GM18909 (cell line): ENCODE measurements around the gene FBXW8.

Experiments used
- ATAC-seq: cut with Tn5 transposase; IDR thresholded peaks from one replicate; pipeline ENCODE4 v1.9.1; 2021; ENCODE audit warnings: mild to moderate bottlenecking; ENCODE audit not compliant: unreplicated experiment, poor library complexity

Gene FBXW8

DNA sequence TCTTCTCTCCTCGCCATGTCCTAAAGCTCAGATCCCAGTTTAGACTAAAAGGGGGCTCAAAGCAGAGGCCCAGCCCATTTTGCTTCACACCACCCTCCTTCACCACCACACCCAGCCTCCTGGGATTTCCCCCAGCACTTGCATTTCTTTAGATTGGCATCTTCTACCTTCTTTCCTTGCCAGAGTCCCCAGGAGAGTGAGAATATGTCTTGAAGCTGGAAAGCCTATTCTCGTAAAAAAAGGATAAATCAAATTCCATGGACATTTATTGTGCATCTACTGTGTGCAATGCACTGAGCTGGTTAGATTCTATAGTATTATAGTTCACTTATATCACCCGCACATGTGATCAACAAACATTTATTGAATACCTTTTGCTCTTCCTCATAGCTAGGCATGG lies 10.2 kb downstream of the FBXW8 start:
- no peak for ATAC-seq

DNA sequence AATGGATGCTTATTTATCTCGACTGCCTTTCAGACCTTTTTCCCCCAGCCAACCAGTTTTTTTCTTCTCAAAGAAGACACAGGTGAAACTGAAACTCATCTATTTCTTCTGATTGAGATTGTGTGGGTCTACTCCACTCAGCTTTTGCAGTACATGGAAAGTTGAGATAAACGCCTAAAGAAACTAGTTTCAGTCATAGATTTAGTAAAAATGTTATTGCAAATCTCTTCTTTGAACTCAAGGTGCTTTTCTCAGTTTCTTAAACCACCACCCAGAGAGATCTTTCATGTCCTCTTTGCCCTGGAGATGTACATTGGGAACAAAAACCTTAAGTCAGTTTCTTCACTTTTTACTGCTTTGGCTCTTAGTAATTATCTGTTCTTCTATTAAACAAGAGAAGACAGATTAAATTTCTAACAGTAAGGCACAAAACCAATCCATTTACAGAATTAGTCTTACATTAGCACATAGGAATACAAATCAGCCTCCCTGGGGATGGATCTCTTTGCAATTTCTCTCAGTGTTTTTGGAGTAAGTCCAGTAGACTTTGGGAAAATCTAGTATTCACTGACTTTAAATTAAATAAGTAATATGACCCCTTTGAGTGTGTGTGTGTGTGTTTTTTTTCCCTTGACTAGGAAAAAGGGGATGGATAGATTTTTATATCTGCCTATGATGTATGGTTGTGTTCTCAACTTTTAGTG lies 11.6 kb downstream of the FBXW8 start:
- peak; percentile 57 for ATAC-seq

DNA sequence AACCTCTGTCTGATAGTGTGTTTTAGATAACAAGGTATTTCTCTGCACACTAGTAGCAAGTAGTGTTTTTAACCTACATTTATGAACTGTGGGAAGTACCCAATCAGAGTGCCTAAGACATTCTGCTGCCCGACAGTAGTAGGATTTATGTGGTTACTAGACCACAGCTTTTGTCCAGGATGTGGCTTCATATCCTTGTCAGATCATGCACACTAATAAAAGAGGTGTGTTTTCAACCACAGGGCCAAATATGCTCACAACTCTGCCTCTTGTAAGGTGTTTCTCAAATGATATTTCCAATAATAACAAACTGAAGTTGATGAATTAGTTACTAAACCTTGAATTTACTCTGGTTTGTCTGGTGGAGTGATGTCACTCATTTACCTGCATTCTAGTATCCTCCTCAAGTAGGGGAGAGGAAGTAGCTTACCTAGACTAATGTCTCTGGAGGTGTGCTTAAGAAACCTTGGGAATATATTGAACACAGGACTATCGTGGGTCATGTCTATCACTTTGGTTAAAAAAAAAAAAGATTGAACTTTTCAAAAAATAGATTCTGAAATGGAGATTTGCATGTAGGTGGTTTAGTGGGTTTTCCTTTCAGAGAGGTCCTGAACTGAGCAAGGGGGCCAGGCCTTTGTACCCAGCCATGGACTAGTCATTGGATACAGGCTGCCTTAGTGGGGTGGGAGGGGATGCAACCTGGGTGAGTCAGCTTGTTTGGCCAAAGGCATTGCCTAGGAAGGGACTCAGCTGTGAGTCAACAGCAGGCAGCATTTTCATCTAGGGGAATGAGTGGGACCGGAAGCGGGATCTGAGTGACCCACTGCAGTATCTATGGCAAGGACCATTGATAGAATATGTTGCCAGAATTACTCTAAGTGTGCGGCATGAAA lies 14.1 kb downstream of the FBXW8 start:
- peak; percentile 77 for ATAC-seq

DNA sequence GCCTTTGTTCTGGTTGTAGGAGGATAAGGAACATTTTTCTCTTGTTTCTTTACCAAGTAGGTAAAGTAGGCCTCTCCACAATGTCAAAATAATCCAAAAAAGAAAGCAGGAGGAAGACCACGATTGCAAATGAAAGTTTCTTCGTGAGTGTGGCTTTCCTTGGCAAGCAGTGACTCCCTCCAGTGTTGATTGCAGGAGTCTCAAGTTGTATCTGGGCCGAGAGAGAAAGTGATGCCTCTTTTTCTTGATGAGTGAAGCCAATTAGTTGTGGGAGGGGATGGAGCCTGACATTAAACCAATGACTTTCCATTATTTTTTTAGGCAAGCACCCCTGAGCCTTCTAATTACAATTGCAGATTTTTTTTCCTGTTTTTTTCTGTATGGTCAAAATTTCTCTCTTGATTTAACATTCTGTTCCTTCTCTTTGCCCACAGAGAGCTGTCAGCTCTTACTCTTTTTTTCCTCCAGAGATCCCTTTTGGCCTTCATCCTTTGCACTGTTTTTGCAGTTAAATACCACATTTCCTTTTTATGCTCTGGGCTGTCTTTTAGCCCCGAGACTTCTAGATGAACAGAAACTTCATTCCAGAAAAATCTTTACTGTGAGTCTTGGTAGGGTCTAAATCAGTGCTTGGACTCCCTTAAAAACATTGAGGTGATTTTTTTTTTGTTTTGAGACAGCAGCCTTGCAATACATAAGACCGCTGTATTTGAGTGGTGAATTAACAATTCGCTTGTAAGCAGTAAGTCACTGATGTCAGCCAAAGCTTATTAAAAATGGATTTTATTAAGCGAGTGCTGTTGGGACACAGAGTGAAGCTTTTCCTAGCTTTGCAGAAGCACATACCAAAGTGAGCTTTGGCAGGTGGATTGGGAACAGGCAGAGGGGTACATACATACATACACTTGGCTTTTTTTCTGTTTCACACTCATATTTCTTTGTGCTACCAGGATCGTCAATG lies 15.8 kb downstream of the FBXW8 start:
- ATAC-seq: no peak

DNA sequence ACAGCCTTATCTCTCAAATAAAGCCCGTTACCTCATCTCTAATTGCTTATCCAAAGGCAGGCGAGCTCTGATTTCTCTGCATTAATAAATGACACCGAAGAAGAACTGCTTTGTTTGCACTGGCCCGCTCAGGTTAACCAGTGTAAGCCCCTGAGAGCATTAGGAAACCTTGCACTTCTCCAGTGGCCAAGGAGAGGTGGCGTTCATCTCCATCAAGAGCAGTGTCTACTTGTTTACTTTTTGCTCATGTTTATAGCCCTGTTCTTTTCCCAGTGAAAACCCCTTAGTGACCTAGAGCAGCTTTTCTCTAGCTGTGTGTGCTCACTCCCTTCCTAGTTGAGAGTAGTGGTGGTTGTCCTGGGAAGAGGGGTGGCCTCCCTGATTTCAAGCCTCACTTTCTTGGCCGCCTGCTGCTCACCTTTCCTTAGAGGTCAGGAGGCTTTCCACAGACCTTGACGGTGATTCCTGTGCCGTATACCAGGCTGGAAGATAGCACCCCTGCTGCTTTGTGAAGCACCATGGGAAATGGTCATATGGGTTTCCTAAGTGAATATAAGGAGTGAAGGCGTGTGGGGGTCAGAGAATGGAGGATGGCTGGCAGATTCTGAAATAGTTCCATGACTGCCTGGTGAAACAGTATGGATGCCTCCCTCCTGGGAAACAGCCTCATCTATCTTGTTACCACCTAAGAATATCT lies 16.6 kb downstream of the FBXW8 start:
- ATAC-seq: no peak

DNA sequence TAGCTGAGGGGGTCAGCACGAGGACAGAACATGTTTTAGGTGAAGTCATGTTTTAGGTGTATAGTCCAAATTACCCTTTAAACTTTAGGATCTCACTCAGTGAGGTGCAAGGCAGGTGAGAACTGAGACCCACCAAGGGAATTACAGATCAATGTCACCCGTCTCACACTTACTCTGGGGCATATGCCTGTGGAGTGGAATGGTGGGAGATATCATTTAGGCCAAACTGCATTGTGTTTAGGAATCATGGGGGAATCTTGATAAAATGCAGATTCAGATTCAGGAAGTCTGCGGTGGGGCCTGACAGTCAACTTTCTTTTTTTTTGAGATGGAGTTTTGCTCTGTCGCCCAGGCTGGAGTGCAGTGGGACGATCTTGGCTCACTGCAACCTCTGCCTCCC lies 17.8 kb downstream of the FBXW8 start:
- no peak for ATAC-seq

DNA sequence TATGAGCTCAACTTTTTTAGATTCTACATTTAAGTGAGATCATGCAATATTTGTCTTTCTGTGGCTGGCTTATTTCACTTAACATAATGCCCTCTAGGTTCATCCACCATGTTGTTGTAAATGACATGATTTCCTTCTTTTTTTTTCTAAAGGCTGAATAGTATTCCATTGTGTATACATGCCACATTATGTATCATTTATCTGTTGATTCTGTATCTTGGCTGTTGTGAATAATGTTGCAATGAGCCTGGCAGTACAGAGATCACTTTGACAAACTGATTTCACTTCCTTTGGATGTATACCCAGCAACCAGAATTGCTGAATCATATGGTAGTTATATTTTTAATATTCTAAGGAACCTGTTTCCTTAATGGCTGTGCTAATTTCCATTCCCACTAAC lies 19.1 kb downstream of the FBXW8 start:
- no peak for ATAC-seq

DNA sequence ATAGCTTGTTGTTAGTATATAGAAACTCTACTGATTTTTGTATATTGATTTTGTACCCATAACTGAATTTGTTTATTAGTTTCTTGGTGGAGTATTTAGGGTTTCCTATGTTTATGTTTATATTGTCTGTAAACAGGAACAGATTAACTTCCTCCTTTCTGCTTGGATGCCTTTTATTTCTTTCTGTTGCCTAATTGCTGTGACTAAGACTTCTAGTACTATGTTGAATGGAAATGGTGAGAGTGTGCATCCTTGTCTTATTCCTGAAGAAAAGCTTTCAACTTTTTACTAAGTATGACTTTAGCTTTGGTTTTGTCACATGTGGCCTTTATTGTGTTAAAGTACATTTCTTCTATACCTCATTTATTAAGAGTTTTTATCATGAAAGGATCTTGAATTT lies 20.9 kb downstream of the FBXW8 start:
- ATAC-seq: no peak

DNA sequence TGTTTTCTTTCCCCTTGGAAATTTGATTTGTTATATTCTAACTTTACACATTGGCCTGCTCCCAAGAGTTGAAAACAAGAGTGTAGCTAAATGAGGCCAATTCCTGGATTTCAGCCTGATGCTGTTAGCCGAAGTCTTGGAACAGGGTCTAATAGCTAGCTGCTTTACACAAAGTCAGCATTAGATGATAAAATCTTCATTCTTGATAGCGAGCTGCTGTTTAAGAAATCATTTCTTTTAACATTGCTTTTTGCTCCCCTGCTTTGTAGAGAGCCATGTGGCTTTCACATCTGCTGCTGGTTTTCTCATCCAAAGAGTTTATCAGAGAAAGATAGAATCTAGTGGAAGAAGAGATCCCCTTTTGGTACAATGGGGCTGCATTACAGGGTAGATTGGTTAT lies 22.3 kb downstream of the FBXW8 start:
- no peak for ATAC-seq

DNA sequence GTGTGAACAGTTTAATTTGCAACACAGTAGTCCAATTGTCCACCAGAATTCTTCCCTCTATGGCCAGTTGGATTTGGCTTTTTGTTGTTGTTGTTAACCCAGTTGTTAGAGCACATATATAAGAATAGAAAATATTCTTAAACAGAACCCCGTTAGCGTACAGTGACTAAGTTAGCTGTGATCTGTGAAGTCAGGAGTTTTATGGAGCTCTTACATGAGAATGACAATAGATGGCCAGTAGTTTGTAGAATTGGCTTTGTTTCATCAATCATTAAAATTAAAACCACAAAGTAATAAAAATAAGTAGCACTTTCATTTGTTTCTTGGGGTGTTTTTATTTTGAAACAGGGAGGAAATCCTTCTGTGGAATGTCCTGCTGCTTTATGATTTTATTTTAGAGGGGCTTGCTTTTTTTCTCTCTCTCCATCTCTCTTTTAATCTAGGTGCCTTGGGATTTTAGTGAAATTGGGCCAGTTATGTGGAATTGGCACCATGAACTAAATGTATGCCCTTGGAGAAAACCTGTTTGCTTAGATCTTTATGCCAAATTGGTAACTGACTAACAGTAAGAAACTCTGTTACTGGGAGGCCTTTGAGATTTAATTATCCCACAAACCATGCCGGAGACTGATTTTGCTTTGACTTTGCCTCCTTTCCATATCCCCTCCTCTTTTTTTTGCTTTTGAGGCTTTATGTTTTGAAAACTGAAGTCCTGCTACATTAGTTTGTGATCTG lies 22.9 kb downstream of the FBXW8 start:
- ATAC-seq: no peak

DNA sequence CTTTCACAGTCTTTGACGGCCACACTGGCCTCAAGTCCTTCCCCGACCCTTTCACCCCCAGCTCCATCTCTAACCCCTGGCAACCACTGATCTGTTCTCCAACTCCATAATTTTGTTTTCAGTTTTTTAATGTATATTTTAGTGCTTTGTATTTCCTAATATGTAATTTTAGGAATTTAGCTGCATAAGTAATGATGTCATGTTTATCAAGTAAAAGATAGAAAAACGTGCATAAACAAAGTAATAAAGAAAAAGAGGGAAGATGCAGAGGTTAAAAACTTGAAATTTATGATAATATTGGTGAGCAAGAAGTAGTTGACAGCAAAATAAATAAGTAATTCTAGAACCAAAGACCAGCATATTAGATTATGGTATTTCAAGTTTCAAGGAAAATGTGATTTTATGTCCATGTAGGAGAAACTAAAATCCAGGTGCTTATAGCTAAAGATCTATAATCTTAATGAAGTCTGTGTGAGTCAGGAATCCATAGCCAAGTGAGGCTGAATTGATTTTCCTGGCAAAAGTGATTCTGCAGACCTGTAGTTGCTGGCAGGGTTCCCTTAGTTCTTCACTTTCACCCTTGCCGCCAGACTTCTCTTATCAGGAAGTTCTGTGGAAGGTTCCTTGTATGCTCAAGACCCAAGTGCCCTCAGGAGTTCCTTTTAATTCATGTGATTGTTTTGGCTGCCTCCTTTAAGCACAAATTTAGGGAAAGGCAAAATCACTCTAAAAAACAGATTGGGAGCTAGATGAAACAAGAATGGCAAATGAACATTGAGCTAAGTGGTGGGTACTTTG lies 24.4 kb downstream of the FBXW8 start:
- ATAC-seq: no peak

DNA sequence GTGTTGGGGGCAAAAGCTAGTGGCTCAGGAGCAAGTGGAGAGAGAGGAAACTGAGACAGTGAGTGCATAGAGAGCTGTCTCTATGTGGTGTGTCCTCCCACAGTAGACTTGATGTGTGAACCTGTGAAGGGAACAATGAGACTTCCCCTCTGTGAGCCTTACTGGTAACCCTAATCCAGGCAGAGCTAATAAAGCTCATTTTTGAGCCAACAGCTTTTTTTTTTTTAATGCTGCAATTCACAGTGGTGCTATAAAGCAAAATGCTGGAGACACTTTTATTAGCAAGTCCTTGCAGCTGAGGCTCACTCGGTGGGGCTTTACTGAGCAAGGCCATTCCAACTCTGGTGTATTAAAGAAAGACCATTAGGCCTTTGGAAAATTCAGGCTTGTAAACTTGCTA lies 26.9 kb downstream of the FBXW8 start:
- no peak for ATAC-seq

DNA sequence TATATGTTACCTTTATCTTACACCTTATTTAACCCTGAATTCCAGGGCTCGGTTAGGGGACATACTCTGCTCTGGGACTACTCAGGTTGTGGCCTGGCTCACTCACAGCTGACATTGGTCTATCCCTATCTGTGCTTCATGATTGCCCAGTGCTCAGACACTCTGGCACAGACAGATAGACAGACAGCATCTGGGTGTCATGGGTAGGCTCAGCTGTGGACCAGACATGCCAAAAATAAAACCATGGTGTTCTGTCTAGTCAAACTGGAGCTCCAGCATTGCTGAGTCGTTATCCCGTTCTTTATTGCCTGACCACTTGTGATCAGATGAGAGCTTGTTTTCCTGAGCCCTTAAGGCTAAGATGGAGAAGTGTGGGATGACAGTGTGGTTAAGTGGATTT lies 29.0 kb downstream of the FBXW8 start:
- no peak for ATAC-seq

DNA sequence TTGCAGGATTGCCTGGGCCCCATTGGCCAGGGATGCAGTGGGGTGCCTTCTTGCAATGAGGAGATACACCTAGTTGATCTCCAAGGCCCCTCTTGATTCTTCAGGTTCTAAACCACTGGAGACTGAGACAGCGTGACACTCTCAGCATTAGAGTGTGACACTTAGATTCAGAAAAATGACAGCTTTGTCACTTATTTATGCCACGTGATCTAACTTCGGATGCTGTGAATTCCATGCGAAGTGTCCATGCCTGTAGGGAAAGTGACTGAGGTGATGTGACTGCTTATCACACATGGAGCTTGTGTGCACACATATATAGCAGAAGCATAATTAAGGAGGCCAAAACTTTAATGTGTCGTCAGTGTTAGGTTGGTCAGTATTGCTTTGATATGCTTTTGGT lies 30.4 kb downstream of the FBXW8 start:
- ATAC-seq: no peak

DNA sequence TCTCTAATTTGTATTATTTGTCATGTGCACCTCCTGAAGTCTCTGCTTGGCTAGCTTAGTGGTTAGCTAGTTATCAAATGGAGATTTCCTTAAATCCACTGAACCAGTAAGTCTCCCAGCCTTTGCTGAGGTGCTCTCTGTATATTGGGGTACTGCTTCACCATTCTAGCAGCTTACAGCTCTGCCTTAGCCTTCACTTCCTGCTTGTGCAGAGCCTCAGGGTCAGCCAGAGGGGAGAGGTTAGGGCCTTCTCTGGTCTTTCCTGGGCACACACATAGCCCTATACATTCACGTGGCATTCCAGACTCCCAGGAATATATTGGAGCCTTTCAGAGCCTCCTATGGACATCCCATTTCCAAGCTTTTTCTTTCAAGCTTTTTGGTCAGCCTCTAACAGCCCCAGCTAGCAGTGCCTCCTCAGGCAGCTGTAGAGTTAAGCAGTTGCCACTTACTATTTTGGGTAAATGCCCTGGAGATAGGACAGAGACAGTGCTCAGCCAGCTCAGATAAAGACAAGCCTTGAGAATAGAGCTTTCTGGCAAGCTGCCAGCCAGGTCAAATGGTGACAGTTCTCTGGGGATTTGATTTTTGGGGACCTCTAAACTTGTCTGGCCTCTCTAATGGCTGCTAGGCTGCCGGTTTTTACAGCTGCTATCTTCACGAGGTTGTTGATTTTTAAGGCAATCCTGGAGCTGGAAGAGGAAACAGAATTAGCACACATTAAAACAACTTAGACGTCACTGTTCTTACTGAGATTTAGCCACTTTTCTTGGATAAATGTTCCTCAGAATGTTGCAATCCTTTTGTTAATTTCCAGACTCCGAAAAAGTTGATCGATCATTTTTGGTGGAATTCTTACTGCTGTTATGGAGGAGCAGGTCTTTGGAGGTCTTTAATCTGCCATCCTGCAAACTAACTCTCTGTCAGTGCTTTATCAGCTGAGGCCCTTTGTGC lies 32.9 kb downstream of the FBXW8 start:
- ATAC-seq: no peak

DNA sequence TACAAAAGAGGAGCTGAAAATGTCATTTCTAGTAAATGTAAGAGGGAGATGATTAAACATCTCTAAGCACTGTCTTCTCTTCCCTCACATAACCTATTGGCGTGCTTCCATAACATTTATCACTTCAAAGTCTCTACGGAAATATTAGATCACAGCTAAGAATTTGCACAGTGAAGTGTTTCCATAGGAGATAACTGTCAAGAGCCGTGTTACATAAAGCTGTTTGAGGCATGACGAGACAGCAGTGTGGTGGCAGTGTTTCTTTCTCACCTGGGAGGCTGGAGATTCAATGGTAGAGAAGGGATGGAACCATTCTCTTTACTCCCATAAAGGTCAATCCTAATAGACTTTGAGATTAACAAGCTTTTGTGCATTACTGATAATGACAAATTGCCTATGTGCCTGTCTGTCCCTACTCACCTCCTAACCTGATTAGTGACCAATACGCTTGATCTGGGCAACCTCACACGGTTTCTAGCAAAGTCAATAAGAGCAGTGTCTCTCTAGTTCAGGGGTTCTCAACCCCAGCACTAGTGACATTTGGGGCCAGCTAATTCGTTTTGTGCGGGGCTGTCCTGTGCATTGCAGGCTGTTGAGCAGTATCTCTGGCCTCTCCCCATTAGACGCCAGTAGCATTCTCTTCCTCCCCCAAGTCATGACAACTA lies 35.3 kb downstream of the FBXW8 start:
- ATAC-seq: no peak

DNA sequence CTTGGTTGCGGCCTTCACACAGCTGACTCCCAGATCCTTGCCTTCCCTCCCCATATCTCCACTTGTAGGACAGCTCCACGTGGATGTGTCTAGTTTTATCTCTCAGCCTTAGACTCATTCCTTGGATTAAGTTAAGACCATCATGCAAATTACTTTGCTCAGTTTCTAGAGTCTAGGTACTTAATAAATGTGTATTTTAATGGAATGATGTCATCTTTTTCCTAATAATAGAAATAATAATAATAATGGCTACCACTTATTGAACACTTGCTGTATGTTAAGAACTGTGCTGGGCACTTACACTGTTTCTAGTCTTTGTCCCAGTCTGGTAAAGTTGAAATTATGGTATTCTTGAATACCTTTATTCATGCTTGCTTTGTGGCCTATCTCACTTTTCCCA lies 37.5 kb downstream of the FBXW8 start:
- no peak for ATAC-seq
